ENCODE results near the gene C12orf57. TPM values are rescaled to one million over a fixed set of nuclear protein-coding genes. Genes with fewer than 3 reads are reported as not detected.

Gene C12orf57
- total and polyA plus RNA-seq, 2 of the 13 experiments (the other 11 are each of a cell fraction or from before 2014, with no cell fraction given): 84.0 to 287 TPM

DNA sequence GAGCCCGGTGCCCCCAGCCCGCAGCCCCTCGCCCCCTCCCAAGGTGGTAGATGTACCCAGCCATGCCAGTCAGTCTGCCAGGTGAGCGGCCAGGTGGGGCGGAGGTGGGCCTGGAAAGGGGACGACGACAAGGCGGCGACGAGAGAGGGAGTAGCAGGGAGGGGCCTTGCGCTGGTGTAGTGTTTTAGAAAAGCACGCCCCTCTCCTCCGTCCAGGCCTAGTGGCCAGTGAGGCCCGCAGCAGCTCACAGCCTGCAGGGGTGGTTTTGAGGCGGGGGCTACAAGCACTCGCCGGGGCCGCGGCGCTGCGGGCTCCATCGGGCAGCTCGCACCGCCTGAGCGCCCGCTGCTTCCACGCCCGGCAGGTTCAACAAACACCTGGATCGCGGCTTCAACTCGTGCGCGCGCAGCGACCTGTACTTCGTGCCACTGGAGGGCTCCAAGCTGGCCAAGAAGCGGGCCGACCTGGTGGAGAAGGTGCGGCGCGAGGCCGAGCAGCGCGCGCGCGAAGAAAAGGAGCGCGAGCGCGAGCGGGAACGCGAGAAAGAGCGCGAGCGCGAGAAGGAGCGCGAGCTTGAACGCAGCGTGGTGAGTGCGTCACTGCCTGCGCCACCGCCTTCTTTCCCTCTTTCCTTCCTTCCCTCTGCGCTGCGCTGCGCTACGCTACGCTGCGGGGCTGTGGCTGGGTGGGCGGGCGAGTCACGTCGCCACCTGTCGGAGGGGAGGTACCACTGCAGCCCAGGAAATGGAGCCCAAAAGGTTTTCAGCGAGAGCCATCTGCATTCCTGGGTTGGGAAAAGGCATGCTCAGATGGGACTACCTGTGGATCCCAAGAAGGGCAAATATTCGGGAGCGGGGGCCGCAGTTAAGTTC, 6.1 kb upstream of the C12orf57 start (continued):
- TF ChIP-seq ARID4A (CRISPR knock-in tag; IDR thresholded peaks at IDR 0.05; ENCODE audit: borderline replicate concordance) (peak; percentile 90), HMGXB3 (CRISPR knock-in tag; IDR thresholded peaks at IDR 0.05; ENCODE audit: borderline replicate concordance) (no peak; the same call in none of the 2 replicates), FOXC1 (CRISPR knock-in tag; IDR thresholded peaks at IDR 0.05; ENCODE audit: borderline replicate concordance) (peak; percentile 87), PCBP2 (optimal IDR thresholded peaks at IDR 0.05; ENCODE audit: low read depth, low read length, poor library complexity, severe bottlenecking) (no peak), SP5 (CRISPR knock-in tag; IDR thresholded peaks at IDR 0.05; ENCODE audit: borderline replicate concordance, low read depth) (peak; percentile 59; the same call in 1 of the 2 replicates), RELA (CRISPR knock-in tag; IDR thresholded peaks at IDR 0.05) (no peak), ZNF263 (CRISPR knock-in tag; IDR thresholded peaks at IDR 0.05) (0 out of 2 replicates have a peak, but pooled peaks have one; percentile 35), FOXK1 (CRISPR knock-in tag; IDR thresholded peaks at IDR 0.05; ENCODE audit: borderline replicate concordance, low read depth) (peak; percentile 84; the same call in 1 of the 2 replicates), RFX3 (CRISPR knock-in tag; IDR thresholded peaks at IDR 0.05) (no peak), BCL6 (CRISPR knock-in tag; IDR thresholded peaks at IDR 0.05) (peak; percentile 68; the same call in 1 of the 2 replicates), RBM22 (optimal IDR thresholded peaks at IDR 0.05; ENCODE audit: low read length) (peak; percentile 94), ZNF75D (CRISPR knock-in tag; IDR thresholded peaks at IDR 0.05; ENCODE audit: borderline replicate concordance) (no peak), SIN3B (IDR thresholded peaks at IDR 0.05; ENCODE audit: low read length) (peak; percentile 27; the same call in 1 of the 2 replicates), SCMH1 (CRISPR knock-in tag; IDR thresholded peaks at IDR 0.05; ENCODE audit: borderline replicate concordance) (no peak), TFDP2 (CRISPR knock-in tag; IDR thresholded peaks at IDR 0.05) (peak; percentile 94), ZNF234 (CRISPR knock-in tag; conservative IDR thresholded peaks at IDR 0.05) (no peak), KMT2A (CRISPR knock-in tag; IDR thresholded peaks at IDR 0.05) (peak; percentile 92)
- TF ChIP-seq, protein P1, sequence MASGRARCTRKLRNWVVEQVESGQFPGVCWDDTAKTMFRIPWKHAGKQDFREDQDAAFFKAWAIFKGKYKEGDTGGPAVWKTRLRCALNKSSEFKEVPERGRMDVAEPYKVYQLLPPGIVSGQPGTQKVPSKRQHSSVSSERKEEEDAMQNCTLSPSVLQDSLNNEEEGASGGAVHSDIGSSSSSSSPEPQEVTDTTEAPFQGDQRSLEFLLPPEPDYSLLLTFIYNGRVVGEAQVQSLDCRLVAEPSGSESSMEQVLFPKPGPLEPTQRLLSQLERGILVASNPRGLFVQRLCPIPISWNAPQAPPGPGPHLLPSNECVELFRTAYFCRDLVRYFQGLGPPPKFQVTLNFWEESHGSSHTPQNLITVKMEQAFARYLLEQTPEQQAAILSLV (CRISPR knock-in tag; IDR thresholded peaks at IDR 0.05; ENCODE audit: borderline replicate concordance): 0 out of 2 replicates have a peak, but pooled peaks have one; percentile 37
